Measurements from ENCODE around the gene ASPA.
"Not testable (repeated sequence)": the region's sequence is repeated elsewhere in the genome, so short reads cannot be mapped to it uniquely, and the experiment has no call there.

The ASPA gene

GRCh38 chr17:3475812-3476610, at the start of gene ASPA:
ASPA (plus strand) TSS chr17:3475997; CDS start chr17:3476160, 163 bp downstream.
- DNase-seq, result no peak

GRCh38 chr17:3433215-3433614, 42.6 kb upstream of the ASPA start:
- not testable (repeated sequence) for DNase-seq

GRCh38 chr17:3433741-3434140, 42.1 kb upstream of the ASPA start, which contains the start of gene OR1E2:
OR1E2 (minus strand) TSS chr17:3433841; CDS start chr17:3433841, 0 bp downstream.
- no peak for DNase-seq

- no peak for DNase-seq
Observed at GRCh38 chr17:3438368-3438767, 37.4 kb upstream of the ASPA start.

- DNase-seq, result no peak
Observed at GRCh38 chr17:3440451-3440850, 35.3 kb upstream of the ASPA start.

GRCh38 chr17:3447625-3448024, 28.2 kb upstream of the ASPA start:
- no peak for DNase-seq

- DNase-seq, result no peak
Observed at GRCh38 chr17:3448059-3448665, 27.6 kb upstream of the ASPA start.

GRCh38 chr17:3466355-3466754, 9.4 kb upstream of the ASPA start:
- DNase-seq, result not testable (repeated sequence)

- DNase-seq, result no peak
Observed at GRCh38 chr17:3469529-3469928, 6.3 kb upstream of the ASPA start.

- no peak for DNase-seq
Observed at GRCh38 chr17:3471599-3471998, 4.2 kb upstream of the ASPA start, which contains the start of gene SPATA22. SPATA22 (minus strand) TSS chr17:3471819; CDS start chr17:3469325, 2,494 bp downstream.

- DNase-seq, result no peak
Observed at GRCh38 chr17:3472137-3472536, 3.7 kb upstream of the ASPA start.

- DNase-seq, result no peak
Observed at GRCh38 chr17:3474212-3474611, 1.6 kb upstream of the ASPA start.

- DNase-seq, result no peak
Observed at GRCh38 chr17:3475251-3475685, 529 bp upstream of the ASPA start.

- no peak for DNase-seq
Observed at GRCh38 chr17:3479988-3480387, 4.2 kb downstream of the ASPA start.

- DNase-seq, result no peak
Observed at GRCh38 chr17:3482852-3483251, 7.1 kb downstream of the ASPA start.

GRCh38 chr17:3485481-3486068, 9.8 kb downstream of the ASPA start:
- DNase-seq, result no peak

- no peak for DNase-seq
Observed at GRCh38 chr17:3497101-3497500, 21.3 kb downstream of the ASPA start.

- DNase-seq, result no peak
Observed at GRCh38 chr17:3501344-3501743, 25.5 kb downstream of the ASPA start.

- no peak for DNase-seq
Observed at GRCh38 chr17:3502466-3502865, 26.7 kb downstream of the ASPA start.

- no peak for DNase-seq
Observed at GRCh38 chr17:3503285-3503684, 27.5 kb downstream of the ASPA start.

- no peak for DNase-seq
Observed at GRCh38 chr17:3505008-3505407, 29.2 kb downstream of the ASPA start.

GRCh38 chr17:3506054-3506453, 30.3 kb downstream of the ASPA start:
- no peak for DNase-seq

- no peak for DNase-seq
Observed at GRCh38 chr17:3507071-3507470, 31.3 kb downstream of the ASPA start.

- no peak for DNase-seq
Observed at GRCh38 chr17:3507869-3508268, 32.1 kb downstream of the ASPA start.

Measured in CD4-positive, alpha-beta T cell treated with Interleukin-17A for 4 hours (primary cell).